GM21423 (cell line): ENCODE measurements around the gene RPS6KA4.

ENCODE experiments used
- ATAC-seq: cut with Tn5 transposase; IDR thresholded peaks from one replicate; pipeline ENCODE4 v1.9.1; 2021; ENCODE audit warnings: mild to moderate bottlenecking, moderate library complexity; ENCODE audit not compliant: unreplicated experiment

RPS6KA4 gene

DNA sequence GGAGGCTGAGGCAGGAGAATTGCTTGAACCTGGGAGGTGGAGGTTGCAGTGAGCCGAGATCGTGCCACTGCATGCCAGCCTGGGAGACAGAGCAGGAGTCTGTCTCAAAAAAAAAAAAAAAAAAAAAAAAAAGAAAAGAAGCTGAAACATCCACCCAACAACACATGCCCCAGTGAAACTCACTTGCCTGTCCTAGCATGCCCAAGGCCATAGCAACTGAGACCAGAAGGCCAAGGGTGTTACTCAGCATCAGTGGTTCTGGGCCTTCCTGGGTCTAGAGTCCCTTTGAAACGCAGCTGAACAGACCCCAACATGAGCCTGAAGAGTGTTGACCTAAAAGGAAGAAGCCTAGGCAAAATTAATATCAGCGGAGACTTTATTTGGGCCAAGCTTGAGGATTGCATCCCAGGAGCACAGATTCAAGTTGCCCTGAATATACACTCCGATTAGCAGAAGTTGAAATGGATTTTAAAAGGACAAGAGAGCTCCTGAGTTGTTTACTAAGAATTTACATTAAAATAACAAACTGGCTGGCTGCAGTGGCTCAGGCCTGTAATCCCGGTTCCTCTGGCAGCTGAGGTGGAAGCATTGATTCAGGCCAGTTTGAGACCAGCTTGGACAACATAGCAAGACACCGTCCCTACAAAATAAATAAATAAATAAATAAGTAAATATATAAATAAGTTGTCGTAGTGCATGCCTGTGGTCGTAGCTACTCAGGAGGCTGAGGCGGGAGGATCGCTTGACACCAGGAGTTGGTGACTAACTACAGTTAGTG, 34.1 kb upstream of the RPS6KA4 start:
- no peak for ATAC-seq

- ATAC-seq = no peak
Measured at GRCh38 chr11:64327375-64327774, 31.6 kb upstream of the RPS6KA4 start.

- ATAC-seq = no peak
Measured at GRCh38 chr11:64327993-64328392, 31.0 kb upstream of the RPS6KA4 start.

- ATAC-seq = no peak
Measured at GRCh38 chr11:64330888-64331287, 28.1 kb upstream of the RPS6KA4 start.

DNA sequence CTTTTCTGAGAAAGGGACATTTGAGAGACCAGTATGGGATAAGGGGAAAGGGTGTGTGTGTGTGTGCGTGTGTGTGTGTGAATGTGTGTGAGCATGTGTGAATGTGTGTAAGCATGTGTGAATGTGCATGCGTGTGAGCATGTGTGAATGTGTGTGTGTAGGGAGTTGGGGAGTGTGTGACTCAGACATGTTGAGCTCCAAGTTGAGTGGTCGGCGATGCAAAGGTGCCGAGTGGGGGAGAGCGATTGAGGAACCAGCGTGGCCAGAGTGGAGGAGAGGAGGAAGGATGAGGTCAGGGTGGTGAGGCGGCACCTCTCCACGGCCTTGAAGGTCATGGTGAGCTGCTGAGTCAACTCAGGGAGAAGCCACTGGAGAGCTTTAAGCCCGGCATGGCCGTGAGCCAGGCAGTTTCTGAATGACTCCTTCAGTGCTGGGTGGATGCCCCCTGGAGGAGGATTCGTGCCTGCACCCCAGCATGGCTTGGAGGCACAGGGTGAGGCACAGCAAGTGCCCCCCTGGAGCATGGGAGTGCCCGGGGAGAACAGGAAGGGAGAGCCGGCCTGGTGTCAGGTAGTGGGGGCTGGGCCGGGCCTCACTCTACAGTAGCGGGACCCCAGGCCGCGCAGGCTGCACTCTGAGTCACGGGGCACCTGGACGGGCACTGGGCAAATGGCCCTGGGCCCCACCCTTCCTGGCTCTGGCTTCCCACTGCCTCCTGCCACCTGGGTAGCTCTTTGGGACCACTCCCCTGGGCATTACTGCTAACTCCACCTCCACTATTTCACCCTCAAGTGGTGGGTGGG, 27.2 kb upstream of the RPS6KA4 start:
- peak; percentile 41 for ATAC-seq

GRCh38 chr11:64333556-64333955, 25.4 kb upstream of the RPS6KA4 start:
- ATAC-seq = no peak

- ATAC-seq = peak; percentile 76
Measured at GRCh38 chr11:64334764-64335735, 23.9 kb upstream of the RPS6KA4 start.

GRCh38 chr11:64337538-64338249, 21.3 kb upstream of the RPS6KA4 start:
- no peak for ATAC-seq

DNA sequence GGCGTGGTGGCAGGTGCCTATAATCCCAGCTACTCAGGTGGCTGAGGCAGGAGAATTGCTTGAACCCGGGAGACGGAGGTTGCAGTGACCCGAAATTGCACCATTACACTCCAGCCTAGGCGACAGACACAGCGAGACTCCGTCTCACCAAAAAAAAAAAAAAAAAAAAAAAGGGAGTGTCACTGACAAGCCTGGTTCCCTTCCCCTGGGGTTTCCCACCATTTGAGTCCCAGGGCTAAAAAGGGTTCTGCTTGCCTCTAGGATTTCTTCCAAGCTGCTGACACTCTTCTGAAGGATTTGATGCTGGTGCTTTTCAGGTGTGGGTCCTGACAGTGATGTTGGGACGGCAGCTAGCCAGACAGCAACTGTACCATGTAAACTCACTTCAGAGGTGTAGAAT, 20.2 kb upstream of the RPS6KA4 start:
- ATAC-seq = no peak

GRCh38 chr11:64339286-64339685, 19.7 kb upstream of the RPS6KA4 start:
- no peak for ATAC-seq

- peak; percentile 37 for ATAC-seq
Measured at GRCh38 chr11:64339754-64340408, 19.1 kb upstream of the RPS6KA4 start, which contains the start of gene CCDC88B. Gene CCDC88B, plus strand, starts transcription at chr11:64340204. Its CDS starts 63 bp downstream, at chr11:64340267.

GRCh38 chr11:64340671-64341335, 18.2 kb upstream of the RPS6KA4 start:
- ATAC-seq = no peak

- ATAC-seq = no peak
Measured at GRCh38 chr11:64341429-64341828, 17.5 kb upstream of the RPS6KA4 start.

GRCh38 chr11:64341851-64342791, 16.8 kb upstream of the RPS6KA4 start:
- ATAC-seq = peak; percentile 33

GRCh38 chr11:64342869-64343745, 15.9 kb upstream of the RPS6KA4 start:
- ATAC-seq = no peak

DNA sequence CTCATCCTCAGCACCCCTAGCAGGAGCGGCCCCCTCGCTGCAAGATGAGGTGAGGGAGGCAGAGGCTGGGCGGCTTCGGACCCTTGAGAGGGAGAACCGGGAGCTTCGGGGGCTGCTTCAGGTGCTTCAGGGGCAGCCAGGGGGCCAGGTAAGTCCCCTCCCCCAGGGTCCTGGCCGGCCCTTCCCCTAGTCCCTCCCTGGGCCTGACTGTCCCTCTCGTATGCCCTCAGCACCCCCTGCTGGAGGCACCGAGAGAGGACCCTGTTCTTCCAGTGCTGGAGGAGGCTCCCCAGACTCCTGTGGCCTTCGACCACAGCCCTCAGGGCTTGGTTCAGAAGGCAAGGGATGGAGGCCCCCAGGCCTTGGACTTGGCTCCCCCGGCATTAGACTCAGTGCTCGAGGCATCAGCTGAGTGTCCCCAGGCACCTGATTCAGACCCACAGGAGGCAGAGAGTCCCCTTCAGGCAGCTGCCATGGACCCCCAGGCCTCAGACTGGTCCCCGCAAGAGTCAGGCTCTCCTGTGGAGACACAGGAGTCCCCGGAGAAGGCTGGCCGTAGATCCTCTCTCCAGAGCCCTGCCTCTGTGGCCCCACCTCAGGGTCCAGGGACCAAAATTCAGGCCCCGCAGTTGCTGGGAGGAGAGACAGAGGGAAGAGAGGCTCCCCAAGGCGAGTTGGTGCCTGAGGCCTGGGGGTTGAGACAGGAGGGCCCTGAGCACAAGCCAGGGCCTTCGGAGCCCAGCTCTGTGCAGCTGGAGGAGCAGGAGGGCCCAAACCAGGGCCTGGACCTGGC, 15.0 kb upstream of the RPS6KA4 start:
- no peak for ATAC-seq
